DMS53 treated with DMSO at 0.1 percent for 48 hours (cell line): ENCODE measurements around the gene ZIC1.

Source experiments
- DNase-seq: peaks from one replicate; lab custom pipeline; 2025; ENCODE audit not compliant: unreplicated experiment; lab: John Stamatoyannopoulos, UW

The ZIC1 gene

DNA sequence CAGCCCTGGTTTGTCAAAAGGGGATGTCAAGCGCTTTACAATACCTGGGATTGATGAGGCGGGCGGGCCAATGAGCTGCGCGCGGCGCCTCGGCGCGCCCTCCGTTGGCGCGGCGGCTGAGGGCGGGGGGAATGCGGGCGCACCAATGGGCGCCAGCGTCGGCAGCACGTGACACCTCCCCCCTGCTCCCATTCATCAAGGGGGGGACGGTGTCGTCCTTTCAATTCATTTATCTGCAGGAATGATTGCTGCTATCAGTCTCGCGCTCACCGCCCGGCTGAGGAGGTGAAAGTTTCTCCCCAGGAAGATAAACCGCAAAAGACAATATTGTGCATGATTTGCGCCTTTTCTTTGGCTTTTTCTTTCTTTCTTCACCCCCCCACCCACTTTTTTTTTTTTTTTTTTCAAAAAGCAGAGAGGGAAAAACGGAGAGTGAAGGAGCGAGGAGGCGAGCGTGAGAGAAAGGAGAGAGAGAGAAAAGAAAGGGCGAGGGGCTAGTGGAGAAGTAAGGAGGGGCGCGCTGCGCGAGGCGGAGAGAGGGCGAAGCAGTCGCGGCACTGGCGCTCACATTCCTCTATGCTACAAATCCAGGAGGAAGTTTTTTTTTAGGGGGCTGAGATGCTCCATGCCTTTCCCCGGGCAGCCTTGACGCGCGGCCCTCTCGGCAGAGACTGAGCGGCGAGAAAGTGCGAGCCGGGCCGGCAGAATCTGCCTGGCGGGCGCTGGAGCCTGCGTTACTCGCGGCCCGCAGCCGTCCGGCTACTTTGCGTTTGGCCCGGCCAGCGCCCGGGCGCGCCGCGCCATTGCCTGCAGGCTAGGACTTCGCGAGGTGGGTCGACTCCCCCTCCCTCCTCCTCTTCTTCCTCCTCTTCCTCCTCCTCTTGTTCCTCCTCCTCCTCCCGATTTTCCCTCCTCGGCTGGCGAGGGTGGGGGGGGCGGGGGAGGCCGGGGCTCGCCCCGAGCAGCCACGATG lies at the start of gene ZIC1:
Gene ZIC1, plus strand, starts transcription at position 223 of the 973 bp plus-strand sequence. Its CDS starts 748 bp downstream, at position 971.
- DNase-seq = no peak

DNA sequence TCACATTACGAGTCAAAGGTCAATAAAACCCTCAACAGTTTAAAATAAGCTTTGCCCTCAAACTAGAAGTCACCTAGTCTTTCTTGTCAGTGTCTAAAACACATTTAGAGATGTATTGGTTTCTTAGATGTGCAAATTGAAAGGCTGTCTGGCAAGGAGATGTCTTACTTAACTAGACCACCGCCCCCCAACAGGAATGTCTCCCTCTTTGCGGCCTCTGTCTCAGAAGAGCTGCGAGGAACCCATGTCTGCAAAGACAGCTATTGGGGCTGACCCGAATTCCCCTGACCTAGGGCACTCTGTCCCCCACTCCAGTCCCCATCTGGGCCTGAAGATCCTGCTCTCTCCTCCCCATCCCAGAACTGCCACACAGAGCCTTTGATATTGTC lies 49.1 kb upstream of the ZIC1 start:
- DNase-seq = no peak

DNA sequence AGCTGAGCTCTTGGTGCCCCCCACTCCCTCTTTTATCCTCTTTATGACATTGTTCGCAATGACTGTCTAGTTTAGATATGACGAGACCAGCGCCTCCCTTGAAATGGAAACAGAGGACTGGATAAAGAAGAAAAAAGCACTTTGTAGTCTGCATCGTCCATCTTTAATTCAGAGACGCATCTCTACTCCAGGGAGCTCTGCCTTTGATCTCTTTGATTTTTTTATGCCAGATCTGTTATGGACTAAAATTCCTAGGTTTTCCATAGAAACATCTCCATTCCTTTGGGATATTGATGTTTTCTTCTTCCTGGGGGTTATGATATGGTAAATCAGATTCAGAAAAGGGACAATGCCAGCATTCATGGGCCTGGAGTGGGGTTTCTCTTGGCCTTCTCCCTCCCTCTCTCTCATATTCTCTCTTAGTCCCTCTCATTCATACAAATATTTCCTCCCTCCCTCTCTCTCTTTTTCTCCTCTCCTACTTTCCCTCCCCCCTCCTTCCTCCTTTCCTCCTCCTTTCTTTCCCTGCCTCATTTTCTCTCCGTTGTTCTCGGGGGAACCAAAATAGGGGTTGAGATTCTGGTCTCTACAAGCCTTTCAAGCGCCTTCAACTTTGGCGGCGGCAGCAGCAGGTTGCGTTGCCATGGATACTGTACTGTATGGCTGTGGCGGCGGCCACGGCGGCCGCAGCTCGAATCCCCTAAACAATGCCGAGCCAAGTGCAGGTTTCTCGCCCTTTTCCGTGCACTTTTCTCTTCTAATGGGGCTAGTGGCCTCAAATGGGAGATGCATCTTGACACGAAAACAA lies 48.3 kb upstream of the ZIC1 start:
- DNase-seq = no peak

DNA sequence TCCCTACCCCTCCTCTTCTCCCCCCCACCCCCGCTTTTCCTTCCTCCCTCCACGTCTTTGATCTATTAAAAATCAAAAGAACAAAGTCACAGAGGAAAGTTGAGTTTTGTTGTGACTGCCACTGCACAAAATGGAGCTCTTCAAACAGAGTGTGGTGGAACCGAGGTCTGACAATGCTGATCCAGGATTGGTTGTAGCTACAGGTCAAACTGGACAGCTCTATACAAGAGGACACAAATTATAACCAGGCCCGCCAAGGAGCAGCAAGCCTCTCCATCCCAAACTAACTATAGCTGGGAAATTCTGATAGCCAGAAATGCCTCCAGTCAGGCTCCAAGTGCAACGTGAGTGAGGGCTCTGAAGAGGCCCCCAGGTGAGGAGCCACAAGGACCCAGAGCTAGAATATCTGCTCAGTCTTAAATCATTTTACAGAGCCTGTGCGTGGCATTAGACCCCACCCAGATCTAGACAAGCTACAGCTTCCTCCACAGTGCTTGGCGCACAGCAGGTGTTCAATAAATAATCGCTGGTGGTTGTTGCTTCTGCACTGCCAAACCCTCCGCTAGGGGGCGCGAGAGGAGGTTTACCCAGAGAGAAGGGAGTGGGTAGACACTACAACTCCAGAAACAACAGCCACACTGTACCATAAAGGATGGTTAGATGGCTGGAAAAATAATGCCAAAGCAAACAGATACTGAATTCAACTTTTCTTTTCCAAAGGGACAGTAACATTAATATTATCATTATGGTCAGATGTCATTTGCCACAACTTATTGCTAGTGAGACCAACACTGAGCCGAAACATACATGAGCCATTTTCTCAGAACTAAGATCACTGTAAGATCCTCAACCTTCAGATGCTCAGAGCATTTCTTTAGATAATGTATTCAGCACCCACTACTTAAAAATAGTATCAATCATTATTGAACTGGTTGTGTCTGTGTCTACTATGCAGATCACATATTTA lies 47.4 kb upstream of the ZIC1 start:
- peak; percentile 35 for DNase-seq

DNA sequence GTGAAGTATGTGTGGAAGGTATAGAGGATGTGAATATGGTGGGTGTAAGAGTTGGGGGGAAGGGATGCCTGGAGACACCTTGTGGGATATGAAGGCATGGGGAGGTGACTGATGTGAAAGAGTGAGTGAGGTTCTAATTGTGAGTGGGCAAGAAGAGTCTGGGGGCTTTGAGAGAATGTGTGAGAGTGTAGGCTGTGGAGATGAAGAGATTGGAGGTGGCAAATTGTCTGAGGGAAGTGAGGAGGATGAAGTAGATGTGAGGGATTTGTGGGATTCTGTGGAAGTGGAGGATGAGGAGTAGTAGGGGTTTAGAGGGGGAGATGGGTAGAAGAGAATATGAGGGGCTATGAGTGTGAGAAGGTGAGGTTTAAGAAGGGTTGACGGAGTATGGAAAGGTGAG lies 44.4 kb upstream of the ZIC1 start:
- DNase-seq = no peak

DNA sequence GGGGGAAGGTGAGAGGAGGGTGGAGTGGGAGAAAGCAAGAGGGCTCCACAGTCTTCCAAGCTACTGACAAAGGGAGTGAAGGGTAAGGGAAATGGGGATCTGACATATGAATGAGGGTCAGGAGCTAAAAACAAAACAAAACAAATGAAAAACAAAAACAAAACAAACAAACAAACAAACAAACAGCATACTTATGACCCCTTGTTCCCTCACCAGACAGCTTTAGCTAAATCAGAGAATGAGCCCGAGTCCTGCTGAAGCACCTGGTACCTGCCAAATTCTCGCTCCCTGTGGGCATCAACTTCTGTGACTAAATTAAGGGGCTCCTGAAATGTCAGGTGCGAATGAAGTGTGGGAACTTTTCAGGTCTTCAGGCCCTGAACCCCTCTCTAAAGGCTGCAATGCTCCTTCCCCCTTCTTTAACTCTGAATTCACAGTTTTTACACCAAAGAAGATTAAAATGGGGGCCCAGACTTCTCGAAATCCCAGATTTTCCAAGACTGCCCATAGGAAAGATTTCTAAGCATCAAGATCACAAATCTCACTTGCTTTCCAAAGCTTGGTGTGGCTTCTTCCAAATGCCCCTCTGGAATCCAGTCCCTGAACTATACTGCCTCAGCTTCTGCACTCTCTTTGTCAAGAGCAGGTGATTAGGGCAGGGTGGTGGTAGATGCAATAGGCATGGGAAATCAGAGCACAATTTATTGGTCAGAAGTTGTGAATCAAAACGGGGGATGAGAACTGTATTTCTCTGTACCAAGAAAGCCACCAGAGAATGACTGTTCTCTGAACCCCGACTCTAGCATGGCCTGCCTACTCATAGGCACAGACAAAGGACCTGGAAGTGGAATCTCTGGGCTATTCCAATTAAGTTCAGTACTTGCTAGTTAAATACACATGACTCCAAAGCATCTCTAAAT lies 43.7 kb upstream of the ZIC1 start:
- no peak for DNase-seq

DNA sequence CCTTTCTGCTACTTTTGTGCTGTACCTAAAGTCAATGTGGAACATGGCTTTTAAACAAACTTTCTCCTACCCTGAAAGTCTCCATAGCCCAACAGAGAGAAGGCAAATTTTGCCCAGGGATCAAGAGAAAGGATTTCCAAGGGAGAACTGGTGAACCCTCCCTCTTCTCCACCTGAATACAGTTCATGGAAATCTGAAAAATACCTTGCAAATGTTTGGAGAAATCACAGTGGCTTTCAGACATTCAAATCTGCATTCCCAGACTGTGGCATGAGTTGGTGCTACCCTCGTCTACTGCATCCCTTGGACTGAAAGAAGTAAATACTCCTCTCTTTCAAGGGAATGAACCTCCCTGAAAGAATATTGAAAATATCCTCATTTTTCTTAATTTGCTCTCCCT lies 41.5 kb upstream of the ZIC1 start:
- no peak for DNase-seq

DNA sequence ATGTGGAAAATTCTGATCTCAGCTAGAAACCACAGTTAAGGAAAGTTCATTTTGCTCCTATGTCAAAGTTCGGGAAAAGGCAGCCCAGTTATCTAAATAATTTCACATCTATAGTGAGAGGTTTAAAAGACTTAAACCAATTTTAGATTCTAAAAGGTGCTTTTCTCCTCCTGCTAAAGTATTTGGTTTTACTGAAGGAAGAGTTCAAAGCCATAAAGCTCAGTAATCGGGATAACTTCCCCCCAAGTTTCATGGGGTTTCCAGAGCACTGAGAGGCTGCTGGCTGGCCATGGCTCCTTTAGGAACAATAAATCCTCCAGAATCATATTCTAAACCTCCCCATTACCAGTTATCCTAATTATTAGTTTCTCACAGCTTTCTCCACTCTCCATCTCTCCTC lies 41.0 kb upstream of the ZIC1 start:
- no peak for DNase-seq

DNA sequence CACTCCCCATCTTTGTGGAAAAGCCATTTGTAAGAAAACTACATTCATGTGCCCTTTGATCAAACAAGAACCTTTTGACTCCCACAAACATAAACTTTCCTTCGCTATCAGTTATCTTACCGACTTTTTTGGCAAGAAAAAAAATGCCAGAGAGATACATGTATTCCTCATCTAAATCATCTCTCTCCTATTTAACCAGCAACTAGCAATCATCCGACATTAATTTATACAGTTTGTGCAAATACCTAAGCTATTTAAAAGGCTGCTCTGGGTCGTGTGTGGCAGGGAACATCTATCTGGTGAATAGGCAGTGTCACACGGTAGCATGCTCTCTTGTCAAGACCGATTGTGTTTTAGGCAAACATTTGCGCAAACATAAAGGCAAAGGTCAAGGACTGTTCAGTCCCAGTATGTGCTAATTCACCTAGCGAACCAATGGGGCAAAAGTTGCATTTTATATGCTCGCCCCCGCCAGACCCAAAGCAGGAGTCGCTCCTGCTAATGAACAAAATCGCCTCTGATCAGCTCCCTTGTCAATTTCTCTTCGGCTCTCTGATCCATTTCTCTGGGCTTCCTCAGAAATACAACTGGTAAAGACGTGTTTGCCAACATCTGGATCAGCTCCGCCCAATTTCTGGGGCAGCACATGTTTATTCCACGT lies 40.5 kb upstream of the ZIC1 start:
- peak; percentile 13 for DNase-seq

DNA sequence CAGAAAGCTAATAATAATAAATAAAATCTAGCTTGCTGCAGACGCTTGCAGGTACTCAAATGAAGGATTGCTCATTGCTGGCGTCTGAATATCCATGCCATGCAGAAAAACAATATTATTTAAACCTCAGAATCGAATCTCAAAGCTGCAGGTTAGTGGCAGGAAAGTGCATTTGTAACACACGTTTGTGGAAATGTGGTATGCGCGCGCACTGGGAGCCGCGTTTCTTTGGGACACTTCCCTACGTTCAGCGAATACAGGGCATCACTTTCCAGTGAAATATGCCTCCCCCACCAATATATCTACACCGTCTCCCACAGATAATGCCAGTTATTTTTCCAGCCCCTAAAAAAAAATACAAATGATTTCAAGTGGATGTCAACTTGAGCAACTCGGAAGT lies 39.9 kb upstream of the ZIC1 start:
- DNase-seq = no peak

DNA sequence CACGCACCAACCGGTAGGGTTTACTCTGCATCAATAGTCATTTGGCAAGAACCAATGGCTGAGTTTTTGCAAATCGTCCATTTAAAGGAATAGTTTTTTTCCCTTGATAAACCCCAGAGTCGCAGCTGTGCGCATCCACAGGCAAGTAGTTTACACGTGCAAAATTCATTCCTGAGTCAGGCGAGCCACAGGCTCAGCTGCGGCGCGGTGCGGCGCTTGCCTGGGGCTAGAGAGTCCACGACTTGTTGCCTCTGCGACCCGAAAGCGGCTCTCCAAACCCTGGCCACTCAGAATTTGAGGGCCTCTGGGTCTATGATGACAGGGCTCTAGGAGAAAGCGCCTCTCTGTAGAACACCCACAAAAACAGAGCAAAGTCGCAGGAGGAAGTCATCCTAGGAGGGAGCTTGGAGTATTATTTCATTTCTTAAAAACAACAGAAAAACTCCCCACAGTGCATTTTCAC lies 39.5 kb upstream of the ZIC1 start:
- DNase-seq = no peak

DNA sequence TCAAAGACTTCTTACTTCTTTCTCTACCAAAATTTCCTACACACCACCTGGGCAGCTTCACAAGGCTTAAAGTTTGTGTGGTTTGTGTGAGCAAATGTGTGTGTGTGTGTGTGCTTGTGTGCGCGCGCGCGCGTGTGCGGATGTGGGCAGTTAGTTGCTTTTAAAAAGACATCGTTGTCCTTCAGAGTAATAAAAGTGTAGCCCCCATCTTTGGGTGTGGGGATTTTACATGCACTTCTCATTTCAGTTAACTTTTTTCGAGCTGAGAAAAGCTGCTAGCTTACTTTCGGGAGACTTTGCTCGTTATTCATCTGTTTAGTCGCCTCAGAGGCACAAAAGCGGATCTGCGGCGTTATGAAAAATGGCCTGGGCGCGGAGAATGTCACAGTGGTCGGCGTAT lies 38.8 kb upstream of the ZIC1 start:
- no peak for DNase-seq

DNA sequence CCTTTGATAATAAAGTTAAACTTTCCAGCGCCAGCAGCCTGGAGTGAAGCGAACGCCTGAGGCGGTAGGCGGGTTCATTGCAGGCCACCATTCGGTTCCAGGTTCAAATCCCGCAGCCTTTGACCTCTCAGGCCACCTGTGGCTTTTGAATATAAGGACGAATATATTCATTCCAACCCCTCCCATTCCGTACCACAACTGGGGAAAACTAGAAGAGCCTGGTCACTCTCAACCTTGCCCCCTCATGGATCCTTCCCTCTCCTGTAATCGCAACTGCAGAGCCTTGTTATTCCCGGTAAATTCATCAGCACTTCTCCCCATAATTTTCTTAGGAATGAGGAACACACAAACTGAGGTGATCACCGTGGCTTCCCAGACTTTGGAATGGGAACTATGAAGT lies 38.0 kb upstream of the ZIC1 start:
- no peak for DNase-seq

DNA sequence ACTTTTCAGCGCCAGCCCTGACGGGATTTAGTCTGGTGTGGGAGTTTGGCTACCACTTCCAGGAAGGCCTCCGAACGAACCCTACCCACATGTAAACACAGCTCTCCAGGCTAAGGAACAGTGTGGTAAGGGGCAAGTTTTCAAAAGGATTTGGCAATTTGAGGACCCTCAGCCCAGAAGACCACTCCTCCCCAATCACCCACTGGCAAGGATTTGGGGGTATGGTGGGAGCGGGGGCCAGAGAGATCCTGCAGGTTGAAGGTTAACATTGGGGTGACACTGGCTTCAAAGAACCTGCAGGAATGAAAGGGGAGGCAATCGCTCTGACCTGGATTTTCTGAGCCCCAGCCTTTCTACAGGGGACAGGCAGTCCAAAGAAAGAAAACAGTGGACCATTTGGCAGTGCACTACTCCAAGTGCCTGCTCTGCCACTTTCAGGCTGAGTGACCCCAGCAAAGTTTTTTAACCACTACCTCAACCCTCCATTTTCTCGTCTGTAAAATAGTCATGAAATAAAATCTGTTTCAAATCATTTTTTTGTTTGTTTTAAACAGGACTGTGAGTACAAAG lies 37.3 kb upstream of the ZIC1 start:
- no peak for DNase-seq

DNA sequence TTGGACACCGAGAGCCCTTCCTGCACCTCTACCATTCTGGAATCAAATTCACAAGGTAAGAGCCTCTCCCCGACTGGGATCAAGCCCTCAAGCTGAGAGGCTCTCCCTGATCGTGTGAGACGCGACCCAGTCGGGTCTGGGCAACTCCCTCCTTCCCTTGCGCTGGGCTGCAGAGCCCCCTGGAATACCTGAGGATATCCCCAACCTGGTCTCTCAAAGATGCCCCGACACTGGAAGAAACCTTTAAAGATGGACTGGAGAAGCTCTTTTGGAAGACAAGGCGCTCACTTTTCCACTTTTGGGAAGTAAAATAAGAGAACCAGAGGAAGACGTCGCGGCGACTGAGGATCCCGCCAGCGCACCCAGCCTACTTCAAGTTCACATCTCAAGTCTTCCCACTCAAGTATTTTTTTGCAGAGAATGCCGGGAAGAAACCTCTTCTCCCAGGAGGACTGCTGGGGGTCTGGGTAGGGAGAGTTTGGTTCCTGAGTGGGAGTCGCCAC lies 36.6 kb upstream of the ZIC1 start:
- DNase-seq = no peak

DNA sequence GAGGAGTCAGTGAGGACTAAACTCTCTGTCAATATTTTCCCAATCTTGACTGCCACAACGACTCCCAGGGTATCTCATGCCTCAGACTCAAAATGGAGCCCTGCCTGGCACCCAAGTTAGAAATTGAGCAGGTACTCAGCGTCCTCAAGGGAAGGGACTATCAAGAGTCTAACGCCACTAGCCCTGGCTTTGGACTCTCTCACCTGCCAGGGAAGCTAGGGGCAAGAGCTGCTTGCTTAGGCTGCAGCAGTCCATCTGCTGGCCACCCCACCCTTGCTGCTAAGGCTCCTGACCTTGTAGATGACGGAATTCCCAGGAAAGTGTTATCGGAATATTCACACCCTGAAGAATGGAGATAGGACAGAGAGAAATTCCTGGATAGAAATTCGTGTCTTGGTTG lies 35.9 kb upstream of the ZIC1 start:
- DNase-seq = no peak

DNA sequence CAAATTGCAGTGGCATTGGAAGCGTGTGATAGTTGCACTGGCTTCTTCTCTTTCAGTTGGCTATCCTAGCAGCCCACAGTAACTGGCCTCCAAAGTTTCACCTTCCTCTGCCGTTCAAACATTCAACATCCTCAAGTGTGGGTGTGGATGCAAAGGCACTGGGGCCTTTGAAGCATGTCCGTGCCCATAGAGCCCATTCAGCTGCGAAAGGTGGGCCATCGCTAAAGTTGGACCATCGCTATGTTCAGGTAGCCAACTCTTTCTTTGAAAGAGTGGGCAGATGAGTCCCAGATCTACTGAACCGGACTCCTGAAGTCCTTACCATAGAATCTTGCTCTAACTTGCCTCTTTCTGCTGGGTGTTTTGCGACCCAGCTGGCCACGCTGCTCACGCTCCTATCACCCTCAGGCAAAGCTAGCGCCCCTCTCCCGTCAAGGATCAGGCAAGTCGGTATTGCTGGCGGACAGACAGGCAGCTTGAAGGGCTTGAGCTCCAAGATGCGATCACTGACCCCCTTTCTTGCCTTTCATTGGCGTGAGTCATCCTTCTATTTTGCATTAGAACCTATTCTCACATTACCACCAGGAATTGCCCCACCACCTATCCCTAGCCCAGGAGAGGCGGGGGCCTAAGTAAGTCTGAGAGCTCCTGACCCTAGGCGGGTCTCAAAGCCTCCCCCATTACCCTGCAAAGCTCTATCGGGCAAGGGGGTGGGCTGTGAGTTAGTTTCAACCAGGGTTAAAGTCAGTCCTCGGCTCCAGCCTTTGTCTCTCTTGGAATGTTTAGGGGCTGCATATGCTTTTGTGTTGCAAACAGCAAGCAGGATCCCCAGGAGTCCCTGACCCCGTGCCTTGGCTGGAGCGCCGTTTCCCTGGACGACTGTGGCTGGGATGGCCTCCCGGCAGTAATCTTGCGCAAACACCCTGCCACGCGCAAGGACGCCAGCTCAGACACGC lies 31.5 kb upstream of the ZIC1 start:
- no peak for DNase-seq

DNA sequence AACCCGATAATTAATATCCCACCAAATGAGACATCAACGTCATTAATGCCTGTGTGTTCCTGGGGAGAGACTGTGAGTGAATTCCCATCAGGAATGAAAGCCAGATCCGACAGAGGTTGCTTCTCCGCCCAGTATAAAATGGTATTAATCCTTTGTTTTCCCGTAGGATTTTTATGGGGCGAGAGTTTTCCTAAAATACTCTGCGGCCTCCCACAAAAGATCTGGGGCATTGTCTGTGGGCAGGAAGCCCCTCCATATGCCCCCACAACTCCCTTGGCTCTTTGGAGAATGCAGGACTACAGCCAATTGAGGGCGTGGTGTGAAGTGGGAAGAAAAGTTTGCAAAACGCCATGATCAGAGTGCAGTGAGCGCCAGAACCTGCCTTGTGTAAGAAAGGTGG lies 29.5 kb upstream of the ZIC1 start:
- DNase-seq = no peak
